GM21526 (cell line): Measurements from ENCODE around the gene SLC34A1.
"Not testable (repeated sequence)": the region's sequence is repeated elsewhere in the genome, so short reads cannot be mapped to it uniquely, and the experiment has no call there.

Source experiments
- ATAC-seq: cut with Tn5 transposase; IDR thresholded peaks from one replicate; pipeline ENCODE4 v1.9.1; 2021; ENCODE audit warnings: moderate library complexity; ENCODE audit not compliant: unreplicated experiment, low FRiP score

Gene SLC34A1

GRCh38 chr5:177404641-177405179, 20.5 kb downstream of the SLC34A1 start:
- no peak for ATAC-seq

- no peak for ATAC-seq
Observed at GRCh38 chr5:177405312-177405711, 21.1 kb downstream of the SLC34A1 start.

- ATAC-seq: no peak
Observed at GRCh38 chr5:177405805-177406204, 21.6 kb downstream of the SLC34A1 start.

- no peak for ATAC-seq
Observed at GRCh38 chr5:177409043-177409801, 25.0 kb downstream of the SLC34A1 start, which contains the start of gene F12. TSS of gene F12 (minus strand) at chr5:177409564. CDS start at chr5:177409527, 37 bp downstream.

GRCh38 chr5:177410575-177410974, 26.3 kb downstream of the SLC34A1 start:
- ATAC-seq: no peak

GRCh38 chr5:177412603-177413233, 28.5 kb downstream of the SLC34A1 start:
- peak; percentile 56 for ATAC-seq

- ATAC-seq: no peak
Observed at GRCh38 chr5:177414481-177414880, 30.2 kb downstream of the SLC34A1 start.

GRCh38 chr5:177417081-177417480, 32.8 kb downstream of the SLC34A1 start:
- ATAC-seq: not testable (repeated sequence)

- ATAC-seq: no peak
Observed at GRCh38 chr5:177419046-177419445, 34.8 kb downstream of the SLC34A1 start.

GRCh38 chr5:177420472-177420871, 36.2 kb downstream of the SLC34A1 start:
- ATAC-seq: not testable (repeated sequence)

GRCh38 chr5:177421062-177421798, 37.0 kb downstream of the SLC34A1 start:
- ATAC-seq: no peak

- ATAC-seq: no peak
Observed at GRCh38 chr5:177423671-177424070, 39.4 kb downstream of the SLC34A1 start.

GRCh38 chr5:177425196-177425800, 41.1 kb downstream of the SLC34A1 start:
- ATAC-seq: no peak

- peak; percentile 74 for ATAC-seq
Observed at GRCh38 chr5:177425801-177426565, 41.7 kb downstream of the SLC34A1 start.

- ATAC-seq: peak; percentile 12
Observed at GRCh38 chr5:177426566-177427210, 42.5 kb downstream of the SLC34A1 start, which contains the start of gene GRK6. TSS of gene GRK6 (plus strand) at chr5:177426676. CDS start at chr5:177426846, 170 bp downstream.

GRCh38 chr5:177427211-177427822, 43.1 kb downstream of the SLC34A1 start:
- no peak for ATAC-seq

- ATAC-seq: no peak
Observed at GRCh38 chr5:177427919-177428573, 43.8 kb downstream of the SLC34A1 start.

GRCh38 chr5:177428574-177429217, 44.5 kb downstream of the SLC34A1 start:
- ATAC-seq: no peak
